ENCODE measurements around the gene PACRGL. TPM values are rescaled to one million over a fixed set of nuclear protein-coding genes. Genes with fewer than 3 reads are reported as not detected.

The PACRGL gene
- total and polyA plus RNA-seq, 9 of the 15 experiments (the other 6 are each of a cell fraction or from before 2014, with no cell fraction given) = 6.6 to 55.0 (median 27.5) TPM

DNA sequence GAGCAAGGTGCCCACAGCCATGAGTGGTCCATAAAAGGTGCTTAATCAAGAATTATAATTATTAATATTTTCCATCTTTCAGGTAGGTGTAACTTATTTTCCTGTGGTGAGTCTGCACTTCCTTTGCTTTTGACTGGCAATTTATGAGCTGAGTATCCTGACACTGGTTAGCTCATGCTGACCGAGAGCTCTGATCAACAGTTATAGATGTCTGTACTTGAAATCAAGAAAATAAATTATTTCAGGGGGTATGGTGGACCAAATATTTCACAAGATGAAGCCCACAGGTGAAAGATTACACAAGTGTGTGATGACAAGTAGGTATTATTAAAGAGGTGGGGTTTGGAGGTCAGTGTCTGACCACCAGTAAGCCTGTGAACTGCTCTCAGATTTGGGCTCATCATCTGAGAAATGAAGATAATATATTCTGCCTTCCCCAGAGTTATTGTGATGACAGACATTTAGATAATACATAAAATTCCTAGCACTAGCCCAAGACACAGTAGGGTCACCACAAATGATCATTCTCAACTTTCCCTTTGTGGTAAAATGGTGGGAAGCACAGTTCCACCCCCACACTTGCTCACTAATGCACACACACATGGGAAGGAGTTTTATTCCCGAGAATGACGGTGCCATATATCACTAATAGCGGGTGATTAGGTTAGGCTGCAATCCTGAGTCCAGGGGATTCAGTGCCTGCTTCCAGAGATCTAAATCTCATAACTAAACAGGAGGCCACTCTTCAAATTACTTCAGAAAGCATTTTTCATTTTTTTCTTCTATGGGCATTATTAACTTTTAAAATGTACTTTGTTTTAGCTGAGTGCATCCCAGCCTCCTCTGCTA, 34.0 kb upstream of the PACRGL start:
- H3K9me1 ChIP-seq (ENCODE audit: control insufficient read depth, insufficient read depth, low read length) = no peaks in the 10 kb centered on the region
- intact Hi-C loops (cut with micrococcal nuclease) = no loop called here
- CTCF ChIA-PET (ENCODE audit: low intra/inter-chr PET ratio) = no interaction called here

DNA sequence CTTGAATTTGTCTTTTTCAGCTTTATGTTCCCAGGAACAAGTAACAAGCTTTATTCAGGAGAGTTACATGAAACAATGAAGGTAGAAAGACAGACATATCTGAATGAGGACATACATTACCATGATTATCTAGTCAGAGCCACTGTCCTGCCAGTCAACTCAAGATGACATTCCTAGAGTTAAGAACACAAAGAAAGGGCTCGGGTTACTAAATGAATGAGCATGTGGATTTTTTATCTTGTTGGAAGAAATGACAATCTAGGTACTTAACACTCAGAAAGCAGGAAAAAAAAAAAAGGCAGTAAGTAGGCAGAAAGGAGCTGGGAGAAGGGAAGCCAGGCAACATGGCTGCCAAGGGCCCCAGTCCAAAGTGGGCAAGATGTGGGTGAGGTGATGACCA, 28.0 kb upstream of the PACRGL start:
- ChIA-PET POLR2A (no interaction called here), CTCF (ENCODE audit: low intra/inter-chr PET ratio) (no interaction called here)
- Histone ChIP-seq H4K20me1 (replicated peaks; ENCODE audit: control insufficient read depth, insufficient read depth, low read length) (no peaks in the 10 kb centered on the region), H3K4me2 (ENCODE audit: insufficient read depth, low read length) (no peak overlapping the region), H2AFZ (ENCODE audit: low read depth, low read length) (no peak overlapping the region), H3K9me3 (replicated peaks; ENCODE audit: control insufficient read depth, insufficient read depth, low read depth, low read length) (no peaks in the 10 kb centered on the region), H3K27me3 (ENCODE audit: control insufficient read depth in 2 of 2, insufficient read depth in 2 of 2, low read length in 2 of 2) (no peaks in the 10 kb centered on the region), H3K79me2 (ENCODE audit: control insufficient read depth, insufficient read depth, low read length) (no peaks in the 10 kb centered on the region), H3K4me3 (no peak overlapping the region), H3K36me3 (ENCODE audit: control insufficient read depth, insufficient read depth, low read length) (no peaks in the 10 kb centered on the region), H3K9me1 (ENCODE audit: control insufficient read depth, insufficient read depth, low read length) (no peaks in the 10 kb centered on the region), H3K4me1 (replicated peaks in 1 of 2; ENCODE audit: control insufficient read depth in 2 of 2, insufficient read depth in 2 of 2, low read length in 2 of 2) (no peaks in the 10 kb centered on the region), H3K9ac (ENCODE audit: insufficient read depth in 1 of 2, low read depth in 2 of 2, low read length in 2 of 2) (no peak overlapping the region), H3K27ac (ENCODE audit: extremely low read depth, low read depth, low read length) (no peak overlapping the region)
- intact Hi-C loops (cut with micrococcal nuclease) = no loop called here
- BruUV-seq (replicated peaks) = no TSS peak
- no peak for FAIRE-seq
- WGBS (ENCODE audit: insufficient coverage, low coverage, missing lambda C conversion rate) = 0% methylated on average over 1 of the region's 1 CpG
- no peak for TF ChIP-seq MTF1 (CRISPR knock-in tag; IDR thresholded peaks at IDR 0.05; ENCODE audit: borderline replicate concordance)
- TF ChIP-seq ELF4 (CRISPR knock-in tag; IDR thresholded peaks at IDR 0.05) = no peak
- TF ChIP-seq CXXC5 (CRISPR knock-in tag; IDR thresholded peaks at IDR 0.05) = no peak
- no peak for TF ChIP-seq HOXB6 (CRISPR knock-in tag; IDR thresholded peaks at IDR 0.05; ENCODE audit: borderline replicate concordance)
- no peak for TF ChIP-seq CBX8 (IDR thresholded peaks at IDR 0.05; ENCODE audit: borderline replicate concordance, extremely low read depth, low read depth, low read length, poor library complexity, severe bottlenecking)
- no peak for TF ChIP-seq TRIM24 (IDR thresholded peaks at IDR 0.05)
- TF ChIP-seq HNRNPH1 (optimal IDR thresholded peaks at IDR 0.05; ENCODE audit: low read depth, low read length) = no peak
- no peak for TF ChIP-seq GATAD2B (IDR thresholded peaks at IDR 0.05; ENCODE audit: borderline replicate concordance)
- TF ChIP-seq NR4A1 (CRISPR knock-in tag; IDR thresholded peaks at IDR 0.05) = no peak
- TF ChIP-seq NR4A1 (tag; IDR thresholded peaks at IDR 0.05) = no peak
- no peak for TF ChIP-seq HDAC3 (IDR thresholded peaks at IDR 0.05; ENCODE audit: borderline replicate concordance, partially characterized antibody)
- DNase-seq (ENCODE audit: extremely low read depth in 1 of 4, low spot score in 3 of 4) = no peak
- in situ Hi-C loops (cut with MboI) = no loop called here
- ATAC-seq = no peak

More for the DNA sequence above, 34.0 kb upstream of the PACRGL start:
- no peaks in the 10 kb centered on the region for H3K79me2 ChIP-seq (ENCODE audit: control insufficient read depth, insufficient read depth, low read length)
- in situ Hi-C loops (cut with MboI) = no loop called here
- no peak overlapping the region for H3K4me2 ChIP-seq (ENCODE audit: insufficient read depth, low read length)
- no TSS peak for BruUV-seq (replicated peaks)
- TF ChIP-seq ZNF232 (CRISPR knock-in tag; IDR thresholded peaks at IDR 0.05) = no peak
- no peaks in the 10 kb centered on the region for H3K9me3 ChIP-seq (replicated peaks; ENCODE audit: control insufficient read depth, insufficient read depth, low read depth, low read length)
- no peaks in the 10 kb centered on the region for H3K36me3 ChIP-seq (ENCODE audit: control insufficient read depth, insufficient read depth, low read length)
- H3K4me1 ChIP-seq (replicated peaks in 1 of 2; ENCODE audit: control insufficient read depth in 2 of 2, insufficient read depth in 2 of 2, low read length in 2 of 2) = no peaks in the 10 kb centered on the region
- ATAC-seq = no peak
- H3K27me3 ChIP-seq (ENCODE audit: control insufficient read depth in 2 of 2, insufficient read depth in 2 of 2, low read length in 2 of 2) = no peaks in the 10 kb centered on the region
- POLR2A ChIA-PET = no interaction called here
- no peaks in the 10 kb centered on the region for H4K20me1 ChIP-seq (replicated peaks; ENCODE audit: control insufficient read depth, insufficient read depth, low read length)
- no peak for DNase-seq (ENCODE audit: extremely low read depth in 1 of 4, low spot score in 3 of 4)
- WGBS (ENCODE audit: insufficient coverage, low coverage, missing lambda C conversion rate) = 0% methylated on average over 4 of the region's 4 CpGs
- H3K9ac ChIP-seq (ENCODE audit: insufficient read depth in 1 of 2, low read depth in 2 of 2, low read length in 2 of 2) = no peak overlapping the region
- no peak overlapping the region for H3K4me3 ChIP-seq
- no peak for FAIRE-seq
- no peak overlapping the region for H2AFZ ChIP-seq (ENCODE audit: low read depth, low read length)
- H3K27ac ChIP-seq (ENCODE audit: extremely low read depth, low read depth, low read length) = no peak overlapping the region
